HG03558 (cell line): ENCODE measurements around the gene NTNG1.
A peak's percentile ranks its signal among the peaks of the same experiment; 100 is the strongest.

ENCODE experiments used
- ATAC-seq: cut with Tn5 transposase; IDR thresholded peaks from one replicate; pipeline ENCODE4 v1.9.1; 2021; ENCODE audit warnings: moderate number of reproducible peaks; ENCODE audit not compliant: unreplicated experiment; ENCODE audit errors: extremely low read depth

The NTNG1 gene

GRCh38 chr1:107378426-107378825 is 237.6 kb downstream of the NTNG1 start:
- no peak for ATAC-seq

- no peak for ATAC-seq
Observed at GRCh38 chr1:107378866-107379265, 238.0 kb downstream of the NTNG1 start.

GRCh38 chr1:107379826-107380225 is 239.0 kb downstream of the NTNG1 start:
- no peak for ATAC-seq

- ATAC-seq = no peak
Observed at GRCh38 chr1:107389410-107390396, 248.9 kb downstream of the NTNG1 start.

- no peak for ATAC-seq
Observed at GRCh38 chr1:107394301-107394700, 253.5 kb downstream of the NTNG1 start.

- ATAC-seq = no peak
Observed at GRCh38 chr1:107401704-107402103, 260.9 kb downstream of the NTNG1 start.

GRCh38 chr1:107404756-107405155 is 263.9 kb downstream of the NTNG1 start:
- no peak for ATAC-seq

- no peak for ATAC-seq
Observed at GRCh38 chr1:107405236-107405635, 264.4 kb downstream of the NTNG1 start.

- ATAC-seq = no peak
Observed at GRCh38 chr1:107407011-107407410, 266.2 kb downstream of the NTNG1 start.

- ATAC-seq = no peak
Observed at GRCh38 chr1:107413546-107413945, 272.7 kb downstream of the NTNG1 start.

GRCh38 chr1:107413951-107414350 is 273.1 kb downstream of the NTNG1 start:
- ATAC-seq = no peak

GRCh38 chr1:107414550-107414949 is 273.7 kb downstream of the NTNG1 start:
- no peak for ATAC-seq

- ATAC-seq = no peak
Observed at GRCh38 chr1:107415241-107415640, 274.4 kb downstream of the NTNG1 start.

- no peak for ATAC-seq
Observed at GRCh38 chr1:107419003-107419402, 278.2 kb downstream of the NTNG1 start.

GRCh38 chr1:107422901-107423300 is 282.1 kb downstream of the NTNG1 start:
- no peak for ATAC-seq

GRCh38 chr1:107430540-107431228 is 289.8 kb downstream of the NTNG1 start:
- ATAC-seq = no peak

GRCh38 chr1:107432108-107432507 is 291.3 kb downstream of the NTNG1 start:
- no peak for ATAC-seq

- ATAC-seq = no peak
Observed at GRCh38 chr1:107433068-107433467, 292.2 kb downstream of the NTNG1 start.

GRCh38 chr1:107433635-107434360 is 293.0 kb downstream of the NTNG1 start:
- no peak for ATAC-seq

- peak; percentile 93 for ATAC-seq
Observed at GRCh38 chr1:107434361-107434693, 293.5 kb downstream of the NTNG1 start.
